Activated gamma-delta T cell (primary cell): Measurements from ENCODE around the gene SGPP1.
"Not testable (repeated sequence)": the region's sequence is repeated elsewhere in the genome, so short reads cannot be mapped to it uniquely, and the experiment has no call there.

Experiments
- DNase-seq: peaks from one replicate; lab custom pipeline; 2025; lab: John Stamatoyannopoulos, UW

The SGPP1 gene

DNA sequence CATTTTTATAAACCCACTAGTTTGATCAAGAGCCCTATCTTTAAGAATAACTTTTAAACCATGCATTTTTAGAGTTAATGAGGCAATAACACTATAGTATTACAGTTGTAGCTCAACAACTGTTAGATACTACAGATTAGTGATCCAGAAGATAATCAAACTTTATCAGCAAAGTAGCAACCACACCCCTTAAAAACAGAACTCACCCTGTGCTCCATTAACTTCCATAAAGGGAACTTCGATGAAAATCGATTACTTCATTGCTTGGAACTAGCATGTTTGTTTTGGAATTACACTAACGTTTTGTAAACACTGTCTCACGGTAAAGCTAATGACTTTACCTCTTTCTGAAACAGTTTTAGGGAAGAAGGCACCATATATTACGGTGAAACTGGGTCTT, 1.4 kb downstream of the SGPP1 start:
- no peak for DNase-seq

DNA sequence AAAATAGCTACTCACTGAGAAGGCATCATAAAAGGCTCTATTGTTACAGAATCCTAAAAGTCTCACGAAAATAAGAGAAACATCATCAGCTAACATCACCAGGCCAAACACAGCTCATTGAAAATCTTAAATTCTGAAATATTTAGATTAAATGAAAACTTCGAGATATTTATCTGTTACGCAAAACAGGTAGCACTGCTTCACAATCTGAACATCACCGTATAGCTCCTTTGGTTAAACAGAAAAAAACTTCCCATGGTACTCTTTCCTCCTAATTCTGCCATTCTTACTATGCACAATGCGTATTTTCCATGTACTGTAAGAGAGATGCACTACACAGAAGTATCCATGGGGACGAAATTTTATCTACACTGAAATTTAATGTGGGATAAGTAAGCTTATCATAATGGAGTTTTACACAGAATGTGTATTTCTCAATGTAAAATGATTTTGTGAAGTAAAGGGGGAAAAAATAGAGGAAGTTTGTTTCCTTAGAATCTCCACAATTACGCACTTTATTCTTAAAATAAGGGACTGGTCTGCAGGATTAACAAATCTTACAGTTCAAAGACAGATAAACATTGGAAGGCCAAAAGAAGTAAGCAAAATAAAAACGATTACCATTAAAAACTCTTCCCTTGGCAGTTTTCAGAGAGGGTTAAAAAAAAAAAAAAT, 1.9 kb downstream of the SGPP1 start:
- no peak for DNase-seq

DNA sequence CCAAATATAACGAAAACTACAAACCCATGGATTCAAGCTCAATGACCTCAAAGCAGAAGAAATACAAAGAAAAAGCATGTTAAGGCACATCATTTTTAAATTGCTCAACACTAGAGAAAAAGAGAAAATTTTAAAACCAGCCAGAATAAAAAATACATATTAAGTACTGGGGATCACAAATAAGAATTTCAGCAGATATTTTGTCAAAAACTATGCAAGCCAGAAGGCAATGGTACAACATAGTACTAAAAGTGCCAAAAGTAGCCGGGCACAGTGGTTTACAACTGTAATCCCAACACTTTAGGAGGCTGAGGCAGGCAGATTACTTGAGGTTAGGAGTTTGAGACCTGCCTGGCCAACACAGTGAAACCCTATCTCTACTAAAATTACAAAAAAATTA, 10.2 kb downstream of the SGPP1 start:
- DNase-seq, result no peak

DNA sequence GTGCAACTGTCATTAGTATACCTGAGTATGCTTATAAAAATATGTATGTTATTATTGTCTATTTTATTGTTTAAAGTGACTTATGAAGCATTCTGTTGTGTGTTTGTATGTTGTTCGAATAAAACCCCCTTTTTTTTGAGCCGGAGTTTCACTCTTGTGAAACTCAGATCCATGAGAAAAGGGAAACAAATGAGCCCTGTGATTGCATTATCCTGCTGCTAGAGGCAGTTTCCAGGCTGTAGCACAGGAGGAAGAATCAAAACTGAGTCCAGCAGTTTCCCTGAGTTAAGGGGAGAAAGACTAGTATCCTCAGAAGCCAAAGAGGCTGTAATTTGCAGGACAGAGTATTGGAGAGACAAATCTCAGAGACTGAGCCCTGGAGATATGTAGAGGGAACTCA, 12.5 kb downstream of the SGPP1 start:
- no peak for DNase-seq

DNA sequence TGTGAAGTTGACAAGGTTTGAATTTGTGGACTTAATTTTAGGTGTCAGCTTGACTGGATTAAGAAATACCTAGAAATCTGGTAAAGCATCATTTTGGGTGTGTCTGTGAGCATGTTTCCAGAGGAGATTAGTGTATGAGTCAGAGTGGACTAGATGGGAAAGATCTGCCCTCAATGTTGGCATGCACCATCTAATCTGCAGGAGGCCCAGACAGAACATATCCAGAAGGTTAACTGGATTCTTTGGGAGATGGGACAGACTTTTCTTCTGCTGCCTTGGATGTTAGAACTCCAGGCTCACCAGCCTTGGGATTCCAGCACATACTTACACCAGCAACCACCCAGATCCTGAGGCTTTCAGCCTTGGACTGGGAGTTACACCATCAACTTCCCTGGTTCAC, 14.1 kb downstream of the SGPP1 start:
- DNase-seq, result no peak

DNA sequence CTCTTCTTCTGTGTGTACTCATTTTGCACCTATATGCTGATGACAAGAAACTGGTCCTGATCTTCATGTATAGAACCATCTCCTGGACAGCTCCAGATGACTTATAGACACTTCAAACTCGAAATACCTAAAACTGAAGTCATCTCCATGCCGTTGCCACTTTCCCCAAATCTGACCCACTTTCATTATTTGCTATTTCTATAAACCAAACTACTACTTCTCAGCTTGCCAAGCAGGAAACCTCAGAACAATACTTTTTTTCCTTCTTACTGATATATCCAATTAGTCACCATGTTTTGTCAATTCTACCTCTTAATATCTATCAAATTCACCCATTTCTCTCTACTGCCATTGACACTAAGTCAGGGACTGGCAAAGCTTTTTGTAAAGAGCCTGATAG, 14.8 kb downstream of the SGPP1 start:
- no peak for DNase-seq

DNA sequence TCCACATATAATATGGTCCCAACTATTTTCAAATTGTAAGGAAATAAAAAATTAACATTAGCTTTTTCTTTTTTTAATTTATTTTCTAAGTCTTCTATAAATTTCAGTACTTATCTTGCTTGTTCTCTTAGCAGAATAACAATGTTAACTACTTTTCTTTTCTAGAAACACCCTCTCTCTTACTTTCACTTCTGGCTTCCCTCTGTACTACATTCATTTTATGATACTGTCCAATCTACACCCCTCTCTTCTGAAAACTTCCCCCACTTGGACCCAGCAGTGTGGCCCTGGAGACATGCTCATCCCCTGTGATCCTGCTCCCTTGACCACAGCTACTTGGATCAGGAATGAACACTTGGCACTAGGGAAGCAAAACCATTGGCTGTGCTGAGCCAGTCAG, 15.7 kb downstream of the SGPP1 start:
- no peak for DNase-seq

DNA sequence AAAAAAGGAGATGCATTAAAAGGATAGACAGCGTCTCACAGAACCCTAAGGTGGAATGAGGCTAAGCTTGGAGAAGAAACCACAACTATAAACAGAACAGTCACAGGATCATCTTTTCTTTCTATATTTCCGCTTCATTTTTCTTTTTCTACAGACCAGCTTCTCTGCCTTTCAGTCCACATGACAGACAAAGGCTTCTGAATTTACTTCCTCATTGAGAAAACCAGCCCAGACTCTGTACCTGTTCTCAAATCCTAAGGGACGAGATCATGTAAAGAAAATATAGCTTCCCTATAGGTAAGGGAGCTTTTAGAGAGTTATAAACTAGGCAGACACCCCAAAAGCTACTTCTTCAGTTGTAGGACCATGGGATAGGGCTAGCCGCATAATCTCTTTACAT, 17.4 kb downstream of the SGPP1 start:
- no peak for DNase-seq

DNA sequence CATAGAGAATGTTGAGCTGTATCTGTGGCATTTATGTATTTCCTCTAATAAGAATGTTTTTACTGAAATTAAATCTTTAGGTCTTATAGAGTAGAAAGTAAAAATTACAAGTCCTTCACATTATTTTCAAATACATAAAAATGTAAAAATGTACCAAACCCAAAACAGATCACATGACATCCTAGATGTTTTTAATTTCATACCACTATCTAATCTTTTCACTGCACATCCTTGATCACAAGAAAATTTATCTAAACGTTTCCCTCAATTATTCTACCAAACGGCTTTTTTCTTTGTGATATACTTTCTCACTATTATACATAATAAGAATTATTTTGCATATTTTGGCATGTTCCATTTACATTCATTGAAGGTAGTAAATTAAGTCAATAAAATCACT, 18.3 kb downstream of the SGPP1 start:
- no peak for DNase-seq

DNA sequence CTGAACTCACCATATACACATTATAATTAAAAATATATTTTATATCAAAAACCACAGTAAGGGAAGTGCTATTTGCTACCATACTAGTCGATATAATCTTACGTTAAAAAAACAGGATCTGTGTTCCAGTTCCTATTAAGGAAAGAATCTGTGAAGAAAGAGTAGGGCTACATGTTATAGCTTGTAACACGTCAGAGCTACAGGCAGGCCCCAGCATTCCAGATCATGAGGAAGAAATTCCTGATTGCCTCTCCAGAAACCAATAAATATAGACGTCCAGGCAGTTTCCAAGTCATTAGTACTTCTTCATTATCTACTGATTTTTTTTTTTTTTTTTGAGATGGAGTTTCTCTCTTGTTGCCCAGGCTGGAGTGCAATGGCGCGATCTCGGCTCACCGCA, 20.6 kb downstream of the SGPP1 start:
- DNase-seq, result no peak

DNA sequence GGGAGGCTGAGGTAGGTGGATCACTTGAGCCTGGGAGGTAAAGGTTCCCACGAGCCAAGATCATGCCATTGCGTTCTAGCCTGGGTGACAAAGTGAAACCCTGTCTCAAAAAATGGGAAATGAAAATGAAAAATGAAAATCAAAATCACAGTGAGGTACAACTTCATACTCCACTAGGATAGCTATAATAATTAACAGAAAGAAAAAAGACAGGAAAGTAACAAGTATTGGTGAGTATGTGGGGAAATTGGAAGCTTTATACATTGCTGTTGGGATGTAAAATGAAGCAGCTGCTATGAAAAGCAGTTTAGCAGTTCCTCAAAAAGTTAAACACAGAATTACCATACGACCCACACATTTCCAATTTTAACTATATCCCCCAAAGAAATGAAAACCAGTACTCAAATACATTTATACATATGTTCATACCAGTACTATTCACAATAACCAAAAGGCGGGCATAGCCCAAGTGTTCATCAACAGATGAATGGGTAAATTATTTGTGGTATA, 22.2 kb downstream of the SGPP1 start:
- no peak for DNase-seq

DNA sequence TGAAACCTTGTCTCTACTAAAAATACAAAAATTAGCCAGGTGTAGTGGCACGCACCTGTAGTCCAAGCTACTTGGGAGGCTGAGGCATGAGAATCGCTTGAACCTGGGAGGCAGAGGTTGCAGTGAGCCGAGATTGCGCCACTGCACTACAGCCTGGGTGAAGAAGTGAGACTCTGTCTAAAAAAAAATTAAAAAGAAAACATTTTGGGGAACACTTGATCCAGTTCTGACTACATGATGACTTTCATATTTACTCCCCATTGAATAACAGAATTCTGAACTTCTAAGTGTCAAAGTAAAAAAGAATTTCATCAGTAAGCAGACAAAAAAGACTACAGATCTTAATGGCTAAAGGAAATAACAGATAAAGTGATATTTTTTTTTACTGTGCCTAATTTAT, 25.3 kb downstream of the SGPP1 start:
- not testable (repeated sequence) for DNase-seq

DNA sequence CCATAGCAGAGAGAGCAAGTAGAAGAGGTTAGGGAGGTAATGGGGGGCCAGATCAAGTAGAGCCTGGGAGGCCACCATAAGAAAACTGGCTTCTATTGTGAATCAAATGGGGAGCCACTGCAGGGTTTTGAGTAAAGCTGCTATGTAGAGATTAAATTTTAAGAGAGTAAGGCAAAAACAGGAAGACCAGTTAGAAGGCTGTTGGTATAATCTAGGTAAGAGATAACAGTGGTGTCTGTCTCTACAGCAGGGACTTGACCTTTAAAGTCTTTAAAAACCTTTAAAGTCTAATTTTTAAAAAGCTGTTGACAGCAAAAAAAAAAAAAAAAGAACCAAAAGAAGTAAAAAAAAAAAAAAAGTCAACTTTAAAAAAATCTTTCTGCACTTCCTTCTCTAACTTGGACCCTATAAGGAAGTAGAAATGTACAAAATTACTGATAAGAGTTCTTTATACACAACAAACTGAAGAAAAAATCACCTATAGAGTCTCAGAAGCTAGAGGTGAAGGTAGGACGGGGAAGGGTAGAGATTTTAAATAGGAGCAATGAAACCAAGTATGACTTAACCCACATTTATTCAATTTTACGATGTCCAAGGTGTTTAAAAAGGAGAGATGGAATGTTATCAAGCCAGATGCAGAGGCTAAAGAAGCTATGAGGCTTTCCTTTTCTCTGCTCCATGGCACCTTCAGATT, 26.1 kb downstream of the SGPP1 start:
- no peak for DNase-seq

DNA sequence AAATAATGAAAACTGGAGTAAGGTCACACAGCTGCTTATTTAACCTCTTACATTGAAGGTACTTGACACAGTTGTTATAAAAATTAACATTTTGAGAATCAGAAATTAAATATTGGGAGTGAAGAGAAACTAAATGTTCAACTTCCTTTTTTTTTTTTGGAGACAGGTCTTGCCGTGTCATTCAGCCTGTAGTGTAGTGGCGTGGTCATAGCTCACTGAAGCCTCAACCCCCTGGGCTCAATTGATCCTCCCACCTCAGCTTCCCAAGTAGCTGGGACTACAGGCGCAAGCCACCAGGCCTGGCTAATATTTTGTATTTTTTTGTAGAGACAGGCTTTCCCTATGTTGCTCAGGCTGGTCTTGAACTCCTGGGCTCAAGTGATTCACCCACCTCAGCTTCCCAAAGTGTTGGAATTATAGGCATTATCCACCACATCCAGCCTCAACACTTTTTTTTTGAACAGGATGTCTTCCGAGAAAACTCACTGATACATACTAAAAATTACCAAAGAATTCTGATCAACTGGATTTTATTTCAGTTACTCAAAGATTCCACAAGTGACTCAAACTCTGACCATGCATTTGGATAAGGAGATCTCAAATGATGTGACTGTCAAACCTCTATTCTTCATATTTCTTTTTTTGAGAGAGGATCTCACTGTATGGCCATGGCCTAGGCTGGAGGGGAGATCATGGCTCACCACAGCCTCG, 35.4 kb downstream of the SGPP1 start:
- DNase-seq, result no peak

DNA sequence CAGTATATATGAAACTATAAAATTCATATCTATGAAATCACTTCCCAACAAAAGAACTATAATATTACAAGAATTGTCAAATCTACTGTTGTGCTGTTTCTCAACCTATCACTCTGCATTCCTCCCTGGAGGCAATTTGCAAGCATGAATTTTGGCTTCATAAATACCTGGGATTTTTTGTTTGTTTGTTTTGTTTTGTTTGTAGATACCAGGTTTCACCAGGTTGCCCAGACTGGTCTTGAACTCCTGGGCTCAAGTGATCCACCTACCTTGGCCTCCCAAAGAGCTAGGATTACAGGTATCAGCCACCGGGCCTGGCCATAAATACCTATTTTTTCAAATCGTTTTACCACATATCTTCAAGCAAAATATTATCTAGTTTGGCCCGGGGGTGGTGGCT, 38.7 kb downstream of the SGPP1 start:
- DNase-seq, result no peak

DNA sequence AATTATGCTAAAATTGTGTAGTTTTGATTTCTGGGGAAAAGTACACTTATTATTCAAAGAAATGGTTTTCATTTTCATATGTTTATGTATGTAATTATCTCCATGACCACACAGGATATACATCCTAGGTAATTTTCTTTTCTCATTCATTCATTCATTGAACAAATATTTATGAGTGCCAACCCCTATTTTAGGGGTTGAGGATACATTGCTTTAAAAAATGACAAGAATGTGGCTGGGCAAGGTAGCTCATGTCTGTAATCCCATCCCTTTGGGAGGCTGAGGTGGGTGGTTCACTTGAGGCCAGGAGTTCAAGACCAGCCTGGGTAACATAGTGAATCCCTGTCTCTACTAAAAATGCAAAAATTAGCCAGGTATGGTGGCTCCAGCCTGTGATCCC, 40.9 kb downstream of the SGPP1 start:
- DNase-seq, result no peak

DNA sequence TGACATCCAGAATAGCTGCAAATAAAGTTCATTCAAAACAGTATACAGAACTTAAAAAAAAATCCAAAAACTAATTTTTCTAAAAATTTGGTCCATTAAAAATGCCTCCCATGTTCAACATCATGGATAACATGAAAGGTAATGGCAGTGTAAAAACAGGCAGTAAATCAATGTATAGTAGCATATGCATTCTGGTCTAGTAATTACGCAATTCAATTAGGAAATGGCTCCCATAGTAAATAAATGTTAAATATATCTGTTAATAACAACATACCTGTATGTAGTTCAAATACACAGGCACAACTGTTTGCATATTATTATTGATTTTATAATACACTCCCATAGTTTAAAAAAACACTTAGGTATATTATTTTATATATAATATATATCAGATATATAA, 42.5 kb downstream of the SGPP1 start:
- DNase-seq, result no peak

DNA sequence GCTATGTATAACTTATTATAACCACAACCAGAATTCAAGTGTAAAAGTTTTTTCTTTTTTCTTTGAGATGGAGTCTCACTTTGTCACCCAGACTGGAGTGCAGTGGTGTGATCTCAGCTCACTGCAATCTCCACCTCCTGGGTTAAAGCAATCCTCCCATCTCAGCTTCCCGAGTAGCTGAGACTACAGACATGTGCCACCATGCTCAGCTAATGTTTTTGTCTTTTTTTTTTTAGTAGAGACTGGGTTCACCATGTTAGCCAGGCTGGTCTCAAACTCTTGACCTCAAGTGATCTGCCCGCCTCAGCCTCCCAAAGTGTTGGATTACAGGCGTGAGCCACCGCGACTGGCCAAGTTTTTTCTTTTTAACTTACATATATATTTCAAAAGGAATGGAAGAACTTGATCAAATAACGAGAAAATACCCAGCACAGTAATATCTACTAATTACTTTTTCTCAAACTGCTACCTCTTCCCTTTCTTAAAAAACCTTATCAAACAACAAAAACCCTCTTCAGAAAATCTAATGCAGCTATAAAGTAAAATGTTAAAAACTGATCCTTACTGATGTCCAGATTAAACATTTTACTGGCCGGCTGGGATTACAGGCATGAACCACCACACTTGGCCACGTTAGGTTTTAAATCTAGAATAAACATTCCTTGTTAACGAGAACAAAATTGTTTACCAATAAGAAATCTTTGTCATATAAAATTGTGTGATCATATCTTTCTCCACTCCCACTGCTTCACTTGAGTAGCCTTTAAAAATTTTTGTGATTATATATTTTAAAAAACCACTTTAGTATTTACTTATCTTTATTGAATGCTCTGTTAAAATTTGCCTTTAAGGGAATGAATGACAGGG, 44.9 kb downstream of the SGPP1 start:
- DNase-seq, result no peak

DNA sequence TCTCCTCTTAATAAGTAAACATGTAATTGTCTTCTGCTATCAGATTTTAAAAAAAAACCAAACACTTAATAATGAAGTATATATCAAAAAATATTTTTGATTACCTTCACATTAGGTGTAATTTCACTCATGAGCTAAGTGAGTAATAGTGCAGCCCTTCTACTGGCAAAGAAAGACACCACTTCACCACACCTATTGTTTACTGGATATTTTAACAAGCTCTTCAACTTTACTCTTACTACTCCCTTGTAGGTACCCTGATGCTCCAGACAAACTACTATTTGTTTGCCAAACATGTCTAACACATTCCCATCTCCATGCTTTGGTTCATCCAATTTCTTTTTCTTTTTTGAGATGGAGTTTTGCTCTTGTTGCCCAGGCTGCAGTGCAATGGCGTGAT, 49.3 kb downstream of the SGPP1 start:
- no peak for DNase-seq

DNA sequence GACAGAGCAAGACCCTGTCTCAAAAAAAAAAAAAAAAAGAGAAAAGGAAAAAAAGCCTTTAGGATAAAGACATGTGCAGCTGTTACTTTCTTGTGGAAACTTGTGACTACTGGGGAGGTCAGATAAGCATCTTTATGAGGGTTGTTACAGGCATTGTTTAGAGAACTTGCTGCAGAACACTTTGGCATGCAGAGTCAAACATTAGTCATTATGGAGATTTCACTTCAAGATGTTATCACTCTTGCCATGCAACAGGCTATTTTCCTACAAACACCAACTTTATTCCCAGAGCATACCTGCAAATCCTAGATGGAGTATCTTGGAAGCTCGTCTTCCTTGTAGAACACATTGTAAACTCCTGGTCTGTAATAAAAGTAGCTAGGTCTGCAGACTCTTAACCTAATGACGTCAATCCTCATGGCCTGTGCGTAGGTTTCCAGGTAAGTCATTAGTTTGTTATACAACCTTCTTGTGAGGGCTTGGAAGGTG, 49.9 kb downstream of the SGPP1 start:
- DNase-seq, result no peak

DNA sequence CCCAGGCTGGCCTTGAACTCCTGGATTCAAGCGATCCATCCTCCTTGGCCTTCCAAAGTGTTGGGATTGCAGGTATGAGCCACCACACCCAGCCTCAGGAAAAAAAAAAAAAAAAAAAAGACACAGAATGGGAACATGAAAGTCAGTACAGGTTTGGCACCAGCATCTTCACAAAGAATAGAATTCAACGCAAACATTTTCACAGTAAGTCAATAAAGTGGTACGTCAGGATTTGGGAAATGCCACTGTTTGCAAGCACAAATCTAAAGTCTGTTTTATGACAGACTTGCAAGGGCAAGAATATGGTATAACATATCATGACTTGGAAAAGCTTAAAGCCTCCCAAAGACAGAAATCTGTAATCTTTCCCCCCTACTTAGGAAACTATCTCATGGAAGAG, 51.2 kb downstream of the SGPP1 start:
- DNase-seq, result no peak

DNA sequence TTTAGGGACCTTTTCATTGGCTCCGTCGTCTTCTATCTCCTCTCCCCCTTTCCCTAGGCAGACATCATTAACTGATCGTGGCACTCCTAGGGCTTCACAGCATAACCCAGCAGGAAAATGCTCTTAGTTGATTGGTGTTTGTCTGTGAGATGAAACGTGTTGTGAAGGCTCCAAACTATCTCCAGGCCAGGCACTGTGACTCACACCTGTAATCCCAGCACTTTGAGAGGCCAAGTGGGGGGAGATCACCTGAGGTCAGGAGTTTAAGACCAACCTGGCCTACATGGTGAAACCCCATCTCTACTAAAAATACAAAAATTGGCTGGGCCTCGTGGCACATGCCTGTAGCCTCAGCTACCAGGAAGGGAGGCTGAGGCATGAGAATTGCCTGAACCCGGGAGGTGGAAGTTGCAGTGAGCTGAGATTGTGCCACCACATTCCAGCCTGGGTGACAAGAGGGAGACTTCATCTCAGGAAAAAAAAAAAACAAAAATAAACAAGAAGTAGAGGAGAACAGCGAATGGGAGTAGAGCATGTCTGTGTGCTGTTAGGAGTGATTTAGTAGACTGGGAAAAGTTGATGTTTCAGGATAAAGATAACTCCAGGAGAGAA, 53.9 kb downstream of the SGPP1 start:
- DNase-seq, result no peak
